GM21515 (cell line): ENCODE results near the gene KRT24.
"Not testable (repeated sequence)": the region's sequence is repeated elsewhere in the genome, so short reads cannot be mapped to it uniquely, and the experiment has no call there.

ENCODE experiments used
- ATAC-seq: cut with Tn5 transposase; IDR thresholded peaks from one replicate; pipeline ENCODE4 v1.9.1; 2021; ENCODE audit not compliant: unreplicated experiment

The KRT24 gene

GRCh38 chr17:40703652-40704051, at the start of gene KRT24:
Gene KRT24, minus strand, starts transcription at chr17:40703752. Its CDS starts 59 bp downstream, at chr17:40703693.
- ATAC-seq, result no peak

DNA sequence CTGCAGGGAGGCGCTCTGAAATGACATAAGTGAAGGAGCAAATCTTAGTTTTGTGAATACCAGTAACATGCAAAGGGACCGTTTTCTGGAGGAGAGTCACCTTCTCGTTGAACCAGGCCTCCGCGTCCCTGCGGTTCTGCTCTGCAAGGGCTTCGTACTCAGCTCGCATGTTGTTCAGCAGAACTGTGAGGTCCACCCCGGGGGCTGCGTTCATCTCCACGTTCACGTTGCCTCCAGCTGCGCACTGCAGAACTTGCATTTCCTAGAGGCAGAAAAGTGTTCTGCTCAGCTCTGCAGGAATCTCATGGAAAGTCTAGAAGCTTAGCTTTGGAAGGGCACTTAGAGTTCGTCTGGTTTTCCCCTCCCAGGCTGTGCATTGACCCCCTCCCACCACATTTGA, 47.5 kb upstream of the KRT24 start:
- ATAC-seq, result no peak

DNA sequence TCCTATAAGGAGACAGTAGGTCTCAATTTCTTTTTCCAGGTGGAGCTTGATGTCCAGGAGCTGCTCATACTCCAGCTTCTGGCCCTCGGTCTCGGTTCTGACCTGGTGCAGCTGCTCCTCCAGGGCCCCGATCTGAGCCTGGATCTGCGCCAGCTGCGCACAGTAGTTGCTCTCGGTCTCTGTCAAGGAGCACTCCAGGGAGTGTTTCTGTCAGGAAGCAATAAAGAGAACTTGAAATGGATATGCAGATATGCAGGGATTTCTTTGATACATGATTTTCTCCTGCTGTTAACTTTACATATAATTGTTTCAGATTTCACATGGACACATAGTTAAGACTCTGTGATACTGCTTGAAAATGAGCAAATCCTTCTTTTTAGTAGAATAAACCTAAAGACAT, 46.8 kb upstream of the KRT24 start:
- no peak for ATAC-seq

DNA sequence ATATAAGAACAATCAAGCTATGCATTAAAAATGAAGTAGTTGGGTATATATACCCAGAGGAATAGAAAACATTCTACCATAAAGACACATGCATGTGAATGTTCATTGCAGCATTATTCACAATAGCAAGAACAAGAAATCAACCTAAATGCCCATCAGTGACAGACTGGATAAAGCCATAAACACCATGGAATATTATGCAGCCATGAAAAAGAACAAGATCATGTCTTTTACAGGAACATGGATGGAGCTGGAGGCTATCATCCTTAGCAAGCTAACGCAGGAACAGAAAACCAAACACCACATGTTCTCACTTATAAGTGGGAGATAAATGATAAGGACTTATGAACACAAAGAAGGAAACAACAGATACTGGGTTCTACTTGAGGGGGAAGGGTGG, 45.1 kb upstream of the KRT24 start:
- not testable (repeated sequence) for ATAC-seq

GRCh38 chr17:40738553-40738952, 35.0 kb upstream of the KRT24 start:
- ATAC-seq, result no peak

- ATAC-seq, result no peak
These were observed 31.5 kb upstream of the KRT24 start for GRCh38 chr17:40735016-40735415.

DNA sequence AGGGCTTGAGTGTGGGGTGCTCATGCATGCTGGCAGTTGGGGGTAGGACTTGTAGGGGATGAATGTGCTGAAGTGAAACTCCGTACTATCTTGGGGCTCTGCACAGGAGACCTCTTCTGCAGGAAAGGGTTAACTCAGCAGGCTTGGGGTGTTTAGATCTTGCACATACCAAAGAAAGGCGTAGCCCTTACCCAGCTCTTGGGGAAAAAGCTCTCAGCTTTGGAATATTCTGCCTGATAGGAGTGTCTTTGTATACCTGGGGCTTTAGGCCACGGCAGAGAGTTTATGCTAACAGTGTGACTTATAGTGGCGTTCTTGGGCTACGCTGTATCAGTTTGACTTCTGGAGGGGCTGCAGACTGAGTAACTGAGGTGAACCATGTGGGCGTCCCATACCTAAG, 30.5 kb upstream of the KRT24 start:
- no peak for ATAC-seq

DNA sequence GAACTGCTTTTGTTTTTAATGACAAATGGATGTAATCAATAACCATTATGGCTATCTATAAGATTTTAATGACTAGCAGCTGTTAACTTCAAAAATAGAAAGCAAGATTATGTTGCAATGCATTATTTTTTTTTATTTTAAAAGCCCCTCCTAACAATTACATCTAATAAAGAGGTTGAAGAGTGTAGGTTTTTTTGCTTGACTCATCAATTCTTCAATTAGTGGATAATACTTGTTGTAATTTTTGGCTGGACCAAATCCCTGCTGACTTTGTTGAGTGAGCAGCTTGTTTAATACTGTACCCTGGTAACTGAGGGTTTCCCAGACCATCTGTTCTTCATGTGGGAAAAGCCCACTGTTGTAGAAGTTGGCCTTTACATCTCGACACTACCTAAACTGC, 27.4 kb upstream of the KRT24 start:
- ATAC-seq, result no peak

DNA sequence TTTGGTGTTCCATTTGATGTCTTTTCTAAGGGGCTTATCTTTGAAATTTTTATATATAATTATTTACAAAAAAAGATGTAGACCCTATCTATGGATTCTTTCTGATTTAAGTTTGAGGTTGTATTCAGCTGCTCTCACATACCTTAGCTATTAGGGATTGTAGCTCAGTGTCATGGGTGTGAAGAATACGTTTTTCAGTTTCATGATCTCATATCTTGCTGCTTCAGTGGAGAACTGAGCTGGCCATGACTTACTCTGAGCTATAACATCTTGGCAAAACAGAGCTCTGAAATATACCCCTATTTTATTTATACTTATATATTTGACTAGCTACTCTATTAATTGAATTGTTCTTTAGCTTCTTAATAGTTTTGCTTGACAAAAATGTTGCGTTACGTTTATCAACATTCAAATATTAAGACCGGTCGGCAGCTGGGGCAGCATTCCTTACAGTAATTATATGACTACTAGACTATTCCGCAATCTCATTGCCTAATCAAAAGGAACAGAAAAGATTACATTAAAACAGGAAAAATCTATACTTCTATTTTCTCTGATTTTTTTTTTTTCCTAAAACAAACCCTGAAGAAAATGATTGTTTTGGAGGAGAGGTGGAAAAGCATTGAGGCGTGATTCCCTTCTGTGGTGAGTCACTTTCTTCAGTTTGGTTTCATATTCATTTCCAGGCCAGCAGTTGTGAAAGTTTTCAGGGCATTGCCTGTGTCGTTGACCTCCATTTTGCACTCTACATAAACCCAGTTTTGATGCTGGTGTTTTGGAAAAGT, 24.1 kb upstream of the KRT24 start:
- ATAC-seq, result no peak

DNA sequence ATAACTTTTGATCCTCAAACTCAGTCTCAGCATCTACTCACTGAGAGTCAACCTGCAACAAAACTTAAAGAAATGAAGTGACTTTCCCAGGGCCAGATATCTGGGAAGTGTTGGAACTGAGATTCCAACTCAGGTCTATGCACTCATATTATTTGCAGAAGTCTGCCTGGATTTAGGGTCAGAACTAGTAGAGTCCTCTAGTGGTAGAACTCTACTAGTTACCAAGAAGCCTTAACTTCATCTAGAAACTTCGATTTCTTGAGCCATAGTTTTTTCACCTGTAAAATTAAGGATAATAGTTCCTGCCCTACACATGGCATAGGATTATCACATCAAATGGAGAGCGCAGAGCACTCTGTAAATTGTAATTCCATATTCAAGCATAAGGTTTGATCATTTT, 23.4 kb upstream of the KRT24 start:
- ATAC-seq, result no peak

DNA sequence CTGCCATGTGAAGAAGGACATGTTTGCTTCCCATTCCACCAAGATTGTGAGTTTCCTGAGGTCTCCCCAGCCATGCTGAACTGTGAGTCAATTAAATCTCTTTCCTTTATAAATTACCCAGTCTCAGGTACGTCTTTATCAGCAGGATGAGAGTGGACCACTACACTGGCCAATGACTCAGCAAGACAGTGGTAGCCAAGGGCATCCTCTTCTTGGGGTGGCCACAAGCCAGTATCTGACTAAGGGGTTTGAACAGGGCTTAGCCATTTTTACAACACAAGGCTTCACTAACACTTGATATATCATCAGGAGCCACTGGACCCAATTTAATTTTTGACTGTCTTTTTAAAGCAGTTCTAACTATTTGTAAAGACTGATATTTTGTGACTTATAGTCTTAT, 21.1 kb upstream of the KRT24 start:
- no peak for ATAC-seq

- no peak for ATAC-seq
These were observed 18.7 kb upstream of the KRT24 start for GRCh38 chr17:40722241-40722640.

GRCh38 chr17:40720899-40721298, 17.3 kb upstream of the KRT24 start:
- ATAC-seq, result no peak

- no peak for ATAC-seq
These were observed 15.4 kb upstream of the KRT24 start for GRCh38 chr17:40718930-40719329.

DNA sequence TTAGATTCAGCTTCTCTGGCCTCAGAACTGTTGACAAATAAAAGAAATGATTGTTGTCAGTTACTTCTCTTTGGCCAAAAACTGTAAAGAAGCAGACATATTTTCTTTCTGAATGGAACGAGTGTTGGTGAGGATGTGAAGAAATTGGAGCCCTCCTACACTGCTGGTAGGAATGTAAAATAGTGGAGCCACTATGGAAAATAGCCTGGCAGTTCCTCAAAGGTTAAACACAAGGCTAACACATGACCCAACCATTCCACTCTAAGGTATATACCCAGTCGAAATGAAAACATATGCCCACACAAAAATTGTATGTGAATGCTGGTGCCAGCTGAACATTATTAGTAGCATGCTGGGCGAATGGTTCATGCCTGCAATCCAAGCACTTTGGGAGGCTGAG, 14.2 kb upstream of the KRT24 start:
- no peak for ATAC-seq

DNA sequence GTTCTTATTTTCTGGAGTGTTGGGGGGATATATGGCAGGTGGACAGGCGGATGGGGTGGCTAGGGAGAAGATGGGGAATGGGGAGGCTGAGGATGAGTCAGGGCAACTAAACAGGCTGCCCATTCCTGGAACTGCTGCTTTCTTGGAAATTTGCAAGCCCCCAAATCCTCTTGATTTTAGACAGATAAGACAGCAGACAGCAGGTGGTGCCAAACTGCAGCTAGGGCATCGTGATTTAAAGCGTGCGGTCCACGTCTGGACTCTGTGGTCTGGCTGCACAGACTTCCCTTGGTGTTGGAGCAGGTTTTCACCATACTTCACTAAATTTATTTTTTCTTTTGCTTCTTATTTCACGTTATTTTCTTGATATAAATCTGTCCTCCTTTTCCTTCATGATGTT, 10.9 kb upstream of the KRT24 start:
- ATAC-seq, result no peak

DNA sequence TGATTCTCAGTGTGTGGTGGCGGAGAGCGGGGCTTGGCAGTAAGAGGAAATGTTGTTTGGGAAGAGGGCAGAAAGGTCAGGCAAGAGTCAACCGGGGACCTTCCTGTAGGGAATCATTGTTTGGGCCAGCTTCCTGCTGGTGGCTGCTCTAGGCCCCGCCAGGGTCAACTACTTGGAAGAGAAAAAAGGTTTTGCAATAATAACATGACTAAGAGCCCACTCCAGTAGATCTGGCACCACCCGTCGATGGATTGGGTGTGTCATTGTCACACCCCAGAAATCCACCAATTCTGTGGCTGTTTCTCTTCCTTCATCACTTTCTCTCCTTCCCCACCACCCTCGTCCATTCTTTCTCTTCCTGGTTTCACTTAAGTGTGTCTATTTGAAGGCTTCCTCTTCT, 4.2 kb upstream of the KRT24 start:
- ATAC-seq, result no peak

- ATAC-seq, result no peak
These were observed 2.0 kb upstream of the KRT24 start for GRCh38 chr17:40705584-40705983.

GRCh38 chr17:40702271-40702670, 1.3 kb downstream of the KRT24 start:
- no peak for ATAC-seq

GRCh38 chr17:40699853-40700252, 3.7 kb downstream of the KRT24 start:
- no peak for ATAC-seq

GRCh38 chr17:40699371-40699770, 4.2 kb downstream of the KRT24 start:
- ATAC-seq, result no peak

DNA sequence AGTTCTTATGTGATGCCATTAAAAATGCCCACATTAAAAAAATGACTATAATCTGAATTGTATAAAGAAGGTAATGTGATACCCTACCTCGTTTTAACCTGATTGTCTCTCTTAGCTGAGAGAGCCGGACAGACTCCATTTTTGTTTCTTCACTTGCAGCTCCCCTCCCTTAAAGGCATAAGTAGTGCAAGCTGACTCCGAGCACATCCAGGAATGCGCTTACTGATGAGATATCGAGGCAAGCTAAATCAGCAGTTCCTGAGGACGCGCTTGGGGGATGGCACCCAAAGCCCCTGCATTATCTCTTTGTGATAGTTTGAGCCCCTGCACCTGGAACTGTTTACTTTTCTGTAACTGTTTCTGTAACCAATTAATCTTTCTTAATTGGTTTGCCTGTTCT, 6.3 kb downstream of the KRT24 start:
- ATAC-seq, result no peak

DNA sequence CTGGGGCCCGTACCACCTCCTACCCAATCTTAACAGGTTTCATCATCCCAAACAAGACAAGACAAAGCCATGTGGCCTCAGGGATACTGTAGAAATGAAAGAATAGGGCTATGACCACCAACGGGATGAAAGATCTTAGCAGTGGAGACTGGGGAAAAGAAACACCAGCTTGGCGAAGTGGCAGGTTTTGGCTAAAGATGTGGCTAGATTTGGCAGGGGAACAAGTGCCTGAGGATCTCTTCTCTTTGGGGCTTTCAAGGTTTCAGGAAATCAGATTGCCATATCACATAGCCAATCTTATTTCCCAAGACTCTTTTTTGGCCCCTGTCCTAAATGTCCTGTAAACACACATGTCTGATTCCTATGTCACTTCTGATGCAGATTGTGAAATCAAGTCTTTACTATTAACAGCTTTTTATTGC, 6.9 kb downstream of the KRT24 start:
- no peak for ATAC-seq
